HG02642 (cell line): ENCODE results near the gene C4A.
"Not testable (repeated sequence)": the region's sequence is repeated elsewhere in the genome, so short reads cannot be mapped to it uniquely, and the experiment has no call there.

Experiments used
- ATAC-seq: cut with Tn5 transposase; IDR thresholded peaks from one replicate; pipeline ENCODE4 v1.9.1; 2021; ENCODE audit warnings: mild to moderate bottlenecking; ENCODE audit not compliant: unreplicated experiment, poor library complexity

Gene C4A

GRCh38 chr6:32013738-32014137 lies 31.9 kb downstream of the C4A start:
- ATAC-seq: not testable (repeated sequence)

DNA sequence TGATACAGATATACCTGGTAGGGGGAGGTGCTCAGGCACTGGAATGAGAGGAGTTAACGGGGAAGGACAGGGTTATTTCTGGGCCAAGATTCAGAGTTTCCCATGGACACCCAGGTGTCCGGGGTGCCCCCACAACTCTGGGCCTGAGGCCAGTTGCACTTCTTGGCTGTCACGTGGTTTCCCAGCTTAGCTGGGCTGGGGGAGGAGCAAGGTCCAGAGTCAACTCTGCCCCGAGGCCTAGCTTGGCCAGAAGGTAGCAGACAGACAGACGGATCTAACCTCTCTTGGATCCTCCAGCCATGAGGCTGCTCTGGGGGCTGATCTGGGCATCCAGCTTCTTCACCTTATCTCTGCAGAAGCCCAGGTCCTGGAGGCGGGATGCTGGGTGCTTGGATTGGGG lies 32.7 kb downstream of the C4A start, which contains the start of gene C4B:
TSS of gene C4B (plus strand) at position 249 of the 400 bp plus-strand sequence. CDS start at position 300, 51 bp downstream.
- ATAC-seq: not testable (repeated sequence)

- not testable (repeated sequence) for ATAC-seq
Observed at GRCh38 chr6:32022100-32022499, 40.2 kb downstream of the C4A start.

GRCh38 chr6:32028631-32029030 lies 46.8 kb downstream of the C4A start:
- ATAC-seq: not testable (repeated sequence)

- not testable (repeated sequence) for ATAC-seq
Observed at GRCh38 chr6:32029553-32029952, 47.7 kb downstream of the C4A start.

GRCh38 chr6:32035283-32036013 lies 53.6 kb downstream of the C4A start:
- not testable (repeated sequence) for ATAC-seq

DNA sequence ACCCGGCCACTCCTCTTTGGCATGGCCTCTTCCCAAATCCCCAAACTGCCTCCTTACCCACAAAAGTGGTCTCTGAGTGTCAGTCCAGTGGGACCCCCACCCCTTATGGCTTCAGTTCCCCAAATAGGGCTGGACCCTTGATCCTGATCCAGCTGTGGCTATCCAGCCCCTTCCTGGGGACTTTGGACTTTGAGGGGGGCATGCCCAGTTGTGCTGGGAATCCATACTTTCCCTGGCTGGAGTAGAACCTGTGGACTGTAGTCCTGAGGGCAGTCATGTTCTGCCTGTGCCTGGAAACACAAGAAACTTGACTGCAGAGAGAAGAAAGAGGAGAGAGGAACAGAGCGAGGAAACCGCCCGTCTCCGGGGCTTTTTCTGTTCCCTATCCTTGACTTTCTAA lies 55.3 kb downstream of the C4A start:
- not testable (repeated sequence) for ATAC-seq

- not testable (repeated sequence) for ATAC-seq
Observed at GRCh38 chr6:32037598-32038524, 56.0 kb downstream of the C4A start, which contains the start of gene CYP21A2. Gene CYP21A2, plus strand, starts transcription at chr6:32038415. Its CDS starts 8 bp downstream, at chr6:32038423.

- ATAC-seq: not testable (repeated sequence)
Observed at GRCh38 chr6:32038878-32039277, 57.0 kb downstream of the C4A start.

- not testable (repeated sequence) for ATAC-seq
Observed at GRCh38 chr6:32039321-32040274, 57.7 kb downstream of the C4A start.

GRCh38 chr6:32040299-32041049 lies 58.6 kb downstream of the C4A start:
- ATAC-seq: not testable (repeated sequence)

DNA sequence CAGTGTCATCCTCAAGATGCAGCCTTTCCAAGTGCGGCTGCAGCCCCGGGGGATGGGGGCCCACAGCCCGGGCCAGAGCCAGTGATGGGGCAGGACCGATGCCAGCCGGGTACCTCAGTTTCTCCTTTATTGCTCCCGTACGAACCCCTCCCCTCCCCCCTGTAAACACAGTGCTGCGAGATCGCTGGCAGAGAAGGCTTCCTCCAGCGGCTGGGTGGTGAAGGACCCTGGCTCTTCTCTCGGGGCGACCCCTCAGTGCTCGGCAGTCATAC lies 59.1 kb downstream of the C4A start:
- not testable (repeated sequence) for ATAC-seq

DNA sequence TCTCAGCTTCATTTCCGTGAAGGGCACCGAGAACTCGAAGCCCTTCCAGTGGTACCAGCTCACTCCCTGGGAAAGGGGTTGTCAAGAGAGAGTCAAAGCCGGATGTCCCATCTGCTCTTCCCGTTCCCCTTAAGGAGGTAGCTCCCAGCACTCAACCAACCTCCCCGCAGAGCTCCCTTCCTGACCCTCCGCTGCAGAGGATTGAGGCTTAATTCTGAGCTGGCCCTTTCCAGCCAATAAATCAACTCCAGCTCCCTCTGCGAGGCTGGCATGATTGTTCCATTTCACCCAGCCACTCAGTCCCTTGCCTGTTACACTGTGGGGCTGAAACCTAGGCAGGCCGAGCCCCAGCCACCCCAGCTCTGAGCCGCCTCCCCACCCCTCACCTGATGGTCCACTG lies 59.5 kb downstream of the C4A start:
- ATAC-seq: not testable (repeated sequence)

DNA sequence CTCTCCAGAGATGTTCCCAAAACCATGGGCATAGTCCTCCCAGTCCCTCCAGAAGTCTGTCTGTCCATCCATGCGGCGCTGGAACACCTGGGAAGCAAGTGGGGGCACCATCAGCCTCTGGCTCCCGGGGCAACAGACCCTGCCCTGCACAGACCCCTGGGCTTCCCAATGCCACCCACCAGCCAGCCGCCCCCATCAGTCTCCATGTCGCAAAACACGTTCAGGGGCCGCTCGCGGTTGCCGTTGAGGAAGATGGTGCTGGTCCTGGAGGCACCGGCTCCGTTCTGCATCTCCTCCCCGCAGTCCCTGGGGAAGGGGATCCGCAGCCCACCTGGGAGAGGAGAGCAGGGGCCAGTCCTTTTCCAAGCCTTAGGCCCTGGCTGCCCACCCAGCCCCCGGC lies 60.4 kb downstream of the C4A start:
- not testable (repeated sequence) for ATAC-seq

GRCh38 chr6:32043589-32044380 lies 61.9 kb downstream of the C4A start:
- ATAC-seq: not testable (repeated sequence)

DNA sequence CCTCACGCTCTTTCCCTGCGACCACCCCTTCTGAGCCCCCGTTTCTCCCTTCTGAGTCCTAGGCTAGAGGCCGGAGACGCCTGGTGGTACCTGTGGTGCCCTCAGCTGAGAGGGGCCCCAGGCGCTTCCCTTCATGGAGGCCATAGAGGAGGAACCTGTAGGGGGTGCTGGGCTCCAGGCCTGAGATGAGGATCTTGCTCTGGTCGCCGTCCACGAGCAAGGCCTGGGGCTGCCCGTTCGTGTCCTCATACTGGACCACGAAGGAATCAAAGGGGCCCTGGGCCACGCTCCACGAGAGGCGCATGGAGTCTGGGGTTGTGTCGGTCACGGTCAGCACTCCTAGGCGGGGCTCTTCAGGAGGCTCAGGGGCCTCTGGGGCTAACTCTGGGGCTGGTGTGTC lies 63.1 kb downstream of the C4A start:
- not testable (repeated sequence) for ATAC-seq

DNA sequence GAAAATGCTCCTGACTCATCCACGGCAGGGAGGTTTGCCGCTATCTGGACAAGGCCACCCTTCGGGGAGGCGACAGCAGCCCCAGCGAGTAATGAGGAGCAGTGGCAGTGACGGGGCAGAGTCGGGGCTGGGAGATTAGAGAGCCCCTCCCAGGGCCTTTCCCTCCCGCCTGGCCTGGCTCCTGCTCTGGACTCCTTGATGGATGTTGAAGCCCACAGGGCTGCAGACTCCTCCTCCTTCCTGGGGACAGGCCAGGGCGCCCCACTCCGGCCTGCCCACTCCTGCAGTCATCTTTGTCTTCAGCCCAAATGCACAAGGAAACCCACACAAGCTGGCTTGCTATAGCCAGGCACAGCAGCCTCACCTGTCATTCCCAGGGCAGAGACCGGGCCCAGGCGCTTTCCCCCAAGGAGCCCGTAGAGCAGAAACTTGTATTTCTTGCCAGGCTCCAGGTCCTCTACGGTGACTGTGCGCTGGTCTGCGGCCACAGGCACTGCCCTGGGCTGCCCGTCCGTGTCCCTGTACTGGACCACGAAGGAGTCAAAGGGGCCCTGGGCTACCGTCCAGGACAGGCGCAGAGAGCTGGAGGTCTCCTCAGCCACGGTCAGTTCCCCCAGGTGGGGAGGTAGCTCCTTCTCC lies 64.1 kb downstream of the C4A start:
- ATAC-seq: no peak

GRCh38 chr6:32046450-32047083 lies 64.7 kb downstream of the C4A start:
- no peak for ATAC-seq
